Measurements from ENCODE around the gene ZIC4.

- TF ChIP-seq, protein P1, sequence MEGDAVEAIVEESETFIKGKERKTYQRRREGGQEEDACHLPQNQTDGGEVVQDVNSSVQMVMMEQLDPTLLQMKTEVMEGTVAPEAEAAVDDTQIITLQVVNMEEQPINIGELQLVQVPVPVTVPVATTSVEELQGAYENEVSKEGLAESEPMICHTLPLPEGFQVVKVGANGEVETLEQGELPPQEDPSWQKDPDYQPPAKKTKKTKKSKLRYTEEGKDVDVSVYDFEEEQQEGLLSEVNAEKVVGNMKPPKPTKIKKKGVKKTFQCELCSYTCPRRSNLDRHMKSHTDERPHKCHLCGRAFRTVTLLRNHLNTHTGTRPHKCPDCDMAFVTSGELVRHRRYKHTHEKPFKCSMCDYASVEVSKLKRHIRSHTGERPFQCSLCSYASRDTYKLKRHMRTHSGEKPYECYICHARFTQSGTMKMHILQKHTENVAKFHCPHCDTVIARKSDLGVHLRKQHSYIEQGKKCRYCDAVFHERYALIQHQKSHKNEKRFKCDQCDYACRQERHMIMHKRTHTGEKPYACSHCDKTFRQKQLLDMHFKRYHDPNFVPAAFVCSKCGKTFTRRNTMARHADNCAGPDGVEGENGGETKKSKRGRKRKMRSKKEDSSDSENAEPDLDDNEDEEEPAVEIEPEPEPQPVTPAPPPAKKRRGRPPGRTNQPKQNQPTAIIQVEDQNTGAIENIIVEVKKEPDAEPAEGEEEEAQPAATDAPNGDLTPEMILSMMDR (IDR thresholded peaks at IDR 0.05) = no peak
- TF ChIP-seq POLR2A (IDR thresholded peaks at IDR 0.05) = no peak
Observed at GRCh38 chr3:147367676-147368075, 38.7 kb downstream of the ZIC4 start.

All from heart left ventricle (tissue), 13 donors.